ENCODE measurements around the gene APC2.

The APC2 gene

GRCh38 chr19:1449467-1450442 is at the start of gene APC2:
Gene APC2 (plus strand): TSS chr19:1450121. CDS start chr19:1453002, 2,881 bp downstream.
- TF ChIP-seq CTCF (IDR thresholded peaks at IDR 0.05), result no peak
- Mint-ChIP-seq H3K4me3 (peak within 1 kb of the TSS; percentile 47), H3K27ac (no peak within 1 kb of the TSS), H3K4me1 (peaks cover 10% of the 10 kb centered on the region), H3K27me3 (ENCODE audit: low read depth, poor library complexity) (peaks cover 90% of the 10 kb centered on the region), H3K36me3 (ENCODE audit: low read depth) (no peaks in the 10 kb centered on the region), H3K9me3 (peaks cover 4% of the 10 kb centered on the region)
- DNase-seq, result peak; percentile 77

GRCh38 chr19:1400281-1401137 is 49.4 kb upstream of the APC2 start:
- Mint-ChIP-seq H3K27ac (no peak overlapping the region), H3K4me3 (peak overlapping the region; percentile 60), H3K9me3 (no peaks in the 10 kb centered on the region), H3K4me1 (peaks cover 10% of the 10 kb centered on the region), H3K36me3 (ENCODE audit: low read depth) (peaks cover 6% of the 10 kb centered on the region), H3K27me3 (ENCODE audit: low read depth, poor library complexity) (peaks cover 21% of the 10 kb centered on the region)
- no peak for DNase-seq
- no peak for TF ChIP-seq CTCF (IDR thresholded peaks at IDR 0.05)

- H3K36me3 Mint-ChIP-seq (ENCODE audit: low read depth), result peaks cover 6% of the 10 kb centered on the region
- TF ChIP-seq CTCF (IDR thresholded peaks at IDR 0.05), result no peak
- H3K27ac Mint-ChIP-seq, result no peak within 1 kb of the TSS
- H3K27me3 Mint-ChIP-seq (ENCODE audit: low read depth, poor library complexity), result peaks cover 28% of the 10 kb centered on the region
- H3K4me3 Mint-ChIP-seq, result peak within 1 kb of the TSS; percentile 65
- peak; percentile 73 for DNase-seq
- H3K9me3 Mint-ChIP-seq, result no peaks in the 10 kb centered on the region
- peaks cover 10% of the 10 kb centered on the region for H3K4me1 Mint-ChIP-seq
Observed at GRCh38 chr19:1401138-1401888, 48.6 kb upstream of the APC2 start, which contains the start of gene GAMT. Gene GAMT (minus strand): TSS chr19:1401542. CDS start chr19:1401476, 66 bp downstream.

- peaks cover 10% of the 10 kb centered on the region for H3K4me1 Mint-ChIP-seq
Observed at GRCh38 chr19:1401889-1402217, 48.1 kb upstream of the APC2 start.

More at GRCh38 chr19:1401889-1402217, 48.1 kb upstream of the APC2 start:
- peaks cover 33% of the 10 kb centered on the region for H3K27me3 Mint-ChIP-seq (ENCODE audit: low read depth, poor library complexity)
- H3K36me3 Mint-ChIP-seq (ENCODE audit: low read depth), result peaks cover 6% of the 10 kb centered on the region
- no peak for DNase-seq
- H3K4me3 Mint-ChIP-seq, result peak overlapping the region; percentile 65
- H3K9me3 Mint-ChIP-seq, result no peaks in the 10 kb centered on the region
- H3K27ac Mint-ChIP-seq, result no peak overlapping the region
- no peak for TF ChIP-seq CTCF (IDR thresholded peaks at IDR 0.05)

All from nephron progenitor cell (in vitro differentiated cells).